RWPE2 (cell line): ENCODE measurements around the gene DDX4.

Source experiments
- ATAC-seq: fragments of 200-7000 bp; cut with Tn5 transposase; 3 replicates; pipeline ENCODE4 v1.9.1; 2021; ENCODE audit warnings: low read depth
- DNase-seq: peaks from one replicate; pipeline ENCODE4 v3.0.0-alpha.2; 2020; ENCODE audit warnings: low spot score
- H3K27ac ChIP-seq: fragments of 450-650 bp; 2 replicates; pipeline ENCODE4 v1.5.1; 2017; ENCODE audit warnings: mild to moderate bottlenecking; ENCODE audit not compliant: poor library complexity, severe bottlenecking
- H3K27me3 ChIP-seq: fragments of 250-450 bp; sonication (Bioruptor Pico); 2 replicates; pipeline ENCODE4 v1.5.1; 2021; ENCODE audit warnings: mild to moderate bottlenecking, moderate library complexity; ENCODE audit not compliant: insufficient read depth, poor library complexity, severe bottlenecking
- H3K36me3 ChIP-seq: fragments of 250-450 bp; sonication (Bioruptor Pico); 2 replicates; pipeline ENCODE4 v1.5.1; 2020; ENCODE audit warnings: low read depth, mild to moderate bottlenecking, moderate library complexity
- H3K4me1 ChIP-seq: fragments of 250-450 bp; sonication (Bioruptor Pico); 2 replicates; pipeline ENCODE4 v1.5.1; 2021; ENCODE audit warnings: mild to moderate bottlenecking, moderate library complexity; ENCODE audit not compliant: insufficient read depth, poor library complexity, severe bottlenecking
- H3K4me3 ChIP-seq: fragments of 250-450 bp; sonication (Bioruptor Pico); 2 replicates; pipeline ENCODE4 v1.5.1; 2021; ENCODE audit warnings: mild to moderate bottlenecking, moderate library complexity; ENCODE audit not compliant: severe bottlenecking
- H3K9me3 ChIP-seq: fragments of 250-450 bp; sonication (Bioruptor Pico); 2 replicates; pipeline ENCODE4 v1.5.1; 2021; ENCODE audit warnings: mild to moderate bottlenecking, moderate library complexity; ENCODE audit not compliant: severe bottlenecking
- CTCF ChIP-seq: fragments of 450-650 bp; IDR thresholded peaks from one replicate; pipeline ENCODE4 v1.5.1; 2017; ENCODE audit warnings: mild to moderate bottlenecking, moderate library complexity; ENCODE audit not compliant: poor library complexity, severe bottlenecking

Gene DDX4

GRCh38 chr5:55841976-55842375 is 104.1 kb downstream of the DDX4 start:
- no peaks in the 10 kb centered on the region for H3K27me3 ChIP-seq
- H3K36me3 ChIP-seq = no peaks in the 10 kb centered on the region
- H3K27ac ChIP-seq = no peak overlapping the region
- H3K9me3 ChIP-seq = no peaks in the 10 kb centered on the region
- TF ChIP-seq CTCF = no peak
- H3K4me3 ChIP-seq = no peak overlapping the region
- ATAC-seq = no peak
- no peaks in the 10 kb centered on the region for H3K4me1 ChIP-seq
- no peak for DNase-seq

- no peaks in the 10 kb centered on the region for H3K9me3 ChIP-seq
- no peak for DNase-seq
- peaks cover 32% of the 10 kb centered on the region for H3K4me1 ChIP-seq
- H3K27me3 ChIP-seq = no peaks in the 10 kb centered on the region
- ATAC-seq = peak; percentile 42; the same call in 1 of the 3 replicates
- H3K36me3 ChIP-seq = no peaks in the 10 kb centered on the region
- no peak overlapping the region for H3K27ac ChIP-seq
- no peak overlapping the region for H3K4me3 ChIP-seq
- no peak for TF ChIP-seq CTCF
Observed at GRCh38 chr5:55847837-55848236, 110.0 kb downstream of the DDX4 start.

GRCh38 chr5:55848783-55849182 is 110.9 kb downstream of the DDX4 start:
- Histone ChIP-seq H3K4me1 (peaks cover 41% of the 10 kb centered on the region), H3K4me3 (no peak overlapping the region), H3K36me3 (no peaks in the 10 kb centered on the region), H3K27ac (no peak overlapping the region), H3K27me3 (no peaks in the 10 kb centered on the region), H3K9me3 (no peaks in the 10 kb centered on the region)
- DNase-seq (no peak), ATAC-seq (no peak)
- no peak for TF ChIP-seq CTCF

GRCh38 chr5:55850839-55851674 is 113.2 kb downstream of the DDX4 start, which contains the start of gene IL31RA:
TSS of gene IL31RA (plus strand) at chr5:55851357. CDS start at chr5:55851571, 214 bp downstream.
- Histone ChIP-seq H3K27me3 (no peaks in the 10 kb centered on the region), H3K4me3 (peak within 1 kb of the TSS; percentile 22), H3K36me3 (no peaks in the 10 kb centered on the region), H3K27ac (peak within 1 kb of the TSS; percentile 70), H3K4me1 (peaks cover 48% of the 10 kb centered on the region), H3K9me3 (no peaks in the 10 kb centered on the region)
- no peak for TF ChIP-seq CTCF
- ATAC-seq = peak; percentile 97
- no peak for DNase-seq

- H3K4me3 ChIP-seq = peak overlapping the region; percentile 22
- H3K27me3 ChIP-seq = no peaks in the 10 kb centered on the region
- DNase-seq (no peak), ATAC-seq (peak; percentile 7; the same call in 1 of the 3 replicates)
- no peaks in the 10 kb centered on the region for H3K36me3 ChIP-seq
- no peak for TF ChIP-seq CTCF
- peak overlapping the region; percentile 70 for H3K27ac ChIP-seq
- H3K9me3 ChIP-seq = no peaks in the 10 kb centered on the region
- H3K4me1 ChIP-seq = peaks cover 49% of the 10 kb centered on the region
Observed at GRCh38 chr5:55851675-55851979, 113.8 kb downstream of the DDX4 start.
